ENCODE measurements around the gene ALDH1B1. TPM values are rescaled to one million over a fixed set of nuclear protein-coding genes. Genes with fewer than 3 reads are reported as not detected.

The ALDH1B1 gene
- polyA plus RNA-seq, 1 donor (not counting 4 experiments of a cell fraction or from before 2014, with no cell fraction given) = 14.4 TPM

GRCh38 chr9:38358390-38359296 lies 33.9 kb upstream of the ALDH1B1 start:
- Histone ChIP-seq H3K36me3 (ENCODE audit: control insufficient read depth in 2 of 2, extremely low read depth in 1 of 2, insufficient read depth in 2 of 2, low read length in 2 of 2) (no peaks in the 10 kb centered on the region), H3K9me1 (ENCODE audit: control insufficient read depth, extremely low read depth, insufficient read depth, low read length) (no peaks in the 10 kb centered on the region), H2AFZ (ENCODE audit: control insufficient read depth, low read length) (no peak overlapping the region), H3K4me2 (ENCODE audit: control insufficient read depth, extremely low read depth, insufficient read depth, low read depth, low read length) (no peak overlapping the region), H3K9me3 (ENCODE audit: control insufficient read depth, low read depth, low read length) (no peaks in the 10 kb centered on the region), H3K9ac (ENCODE audit: control insufficient read depth, extremely low read depth, insufficient read depth, low read length) (no peak overlapping the region), H3K4me3 (ENCODE audit: control insufficient read depth in 2 of 3, extremely low read depth in 1 of 3, insufficient read depth in 2 of 3, low read depth in 1 of 3, low read length in 3 of 3) (no peak overlapping the region), H4K20me1 (ENCODE audit: control insufficient read depth, extremely low read depth, insufficient read depth, low read length) (no peaks in the 10 kb centered on the region), H3K79me2 (ENCODE audit: control insufficient read depth, insufficient read depth, low read length) (no peaks in the 10 kb centered on the region), H3K27me3 (ENCODE audit: control insufficient read depth, extremely low read depth, insufficient read depth, low read length) (peaks cover 7% of the 10 kb centered on the region), H3K27ac (ENCODE audit: control insufficient read depth, insufficient read depth, low read length) (no peak overlapping the region), H3K4me1 (ENCODE audit: control insufficient read depth, extremely low read depth, insufficient read depth, low read length) (no peaks in the 10 kb centered on the region)
- dilution Hi-C loops (cut with MboI; ENCODE audit: extremely low pct_ligation_motif_present, low sequenced_read_pairs) = no loop called here
- FAIRE-seq (no peak), DNase-seq (ENCODE audit: low read depth, low spot score) (no peak)
- TF ChIP-seq EZH2 (IDR thresholded peaks at IDR 0.05; ENCODE audit: low read length) (no peak), CTCF (optimal IDR thresholded peaks at IDR 0.05 in 1 of 3, IDR thresholded peaks at IDR 0.05 in 1 of 3, conservative IDR thresholded peaks at IDR 0.05 in 1 of 3; ENCODE audit: extremely low read depth in 1 of 3, insufficient read depth in 2 of 3, low read length in 3 of 3) (no peak)

- H3K27me3 ChIP-seq (ENCODE audit: control insufficient read depth, extremely low read depth, insufficient read depth, low read length) = peaks cover 11% of the 10 kb centered on the region
- H3K4me2 ChIP-seq (ENCODE audit: control insufficient read depth, extremely low read depth, insufficient read depth, low read depth, low read length) = no peak overlapping the region
- no peak overlapping the region for H3K4me3 ChIP-seq (ENCODE audit: control insufficient read depth in 2 of 3, extremely low read depth in 1 of 3, insufficient read depth in 2 of 3, low read depth in 1 of 3, low read length in 3 of 3)
- no peaks in the 10 kb centered on the region for H3K4me1 ChIP-seq (ENCODE audit: control insufficient read depth, extremely low read depth, insufficient read depth, low read length)
- H3K9me1 ChIP-seq (ENCODE audit: control insufficient read depth, extremely low read depth, insufficient read depth, low read length) = no peaks in the 10 kb centered on the region
- H3K36me3 ChIP-seq (ENCODE audit: control insufficient read depth in 2 of 2, extremely low read depth in 1 of 2, insufficient read depth in 2 of 2, low read length in 2 of 2) = no peaks in the 10 kb centered on the region
- TF ChIP-seq EZH2 (IDR thresholded peaks at IDR 0.05; ENCODE audit: low read length) (no peak), CTCF (optimal IDR thresholded peaks at IDR 0.05 in 1 of 3, IDR thresholded peaks at IDR 0.05 in 1 of 3, conservative IDR thresholded peaks at IDR 0.05 in 1 of 3; ENCODE audit: extremely low read depth in 1 of 3, insufficient read depth in 2 of 3, low read length in 3 of 3) (no peak)
- H2AFZ ChIP-seq (ENCODE audit: control insufficient read depth, low read length) = no peak overlapping the region
- dilution Hi-C loops (cut with MboI; ENCODE audit: extremely low pct_ligation_motif_present, low sequenced_read_pairs) = no loop called here
- no peak overlapping the region for H3K9ac ChIP-seq (ENCODE audit: control insufficient read depth, extremely low read depth, insufficient read depth, low read length)
- DNase-seq (ENCODE audit: low read depth, low spot score) (no peak), FAIRE-seq (no peak)
- no peaks in the 10 kb centered on the region for H3K79me2 ChIP-seq (ENCODE audit: control insufficient read depth, insufficient read depth, low read length)
- no peaks in the 10 kb centered on the region for H3K9me3 ChIP-seq (ENCODE audit: control insufficient read depth, low read depth, low read length)
- H4K20me1 ChIP-seq (ENCODE audit: control insufficient read depth, extremely low read depth, insufficient read depth, low read length) = no peaks in the 10 kb centered on the region
- no peak overlapping the region for H3K27ac ChIP-seq (ENCODE audit: control insufficient read depth, insufficient read depth, low read length)
Observed at GRCh38 chr9:38359297-38359653, 33.2 kb upstream of the ALDH1B1 start.

Measured in keratinocyte (primary cell).